B cell (primary cell): ENCODE measurements around the gene ACSM2A. TPM values are rescaled to one million over a fixed set of nuclear protein-coding genes. Genes with fewer than 3 reads are reported as not detected.
"Not testable (repeated sequence)": the region's sequence is repeated elsewhere in the genome, so short reads cannot be mapped to it uniquely, and the experiment has no call there.

Experiments
- ATAC-seq: fragments of 200-7000 bp; cut with Tn5 transposase; one replicate; pipeline ENCODE4 v1.10.0; 2021; ENCODE audit warnings: low read depth, mild to moderate bottlenecking, moderate number of reproducible peaks, moderate library complexity
- CTCF ChIA-PET: fragments of 350-600 bp; sonication (Branson Sonifier 250); formaldehyde crosslinking; loops from one replicate; lab custom pipeline; 2021; ENCODE audit warnings: antibody characterized with exemption, inconsistent platforms; lab: Charles Lee
- POLR2A ChIA-PET: fragments of 350-600 bp; sonication (Branson Sonifier 250); formaldehyde crosslinking; loops from one replicate; lab custom pipeline; 2021; ENCODE audit warnings: antibody characterized with exemption; lab: Charles Lee
- DNase-seq: peaks from one replicate; pipeline ENCODE4 v3.0.0; 2013
- H2AFZ ChIP-seq: 2 replicates; pipeline ENCODE4 v1.6.1; 2012; ENCODE audit warnings: mild to moderate bottlenecking, low read depth, low read length; ENCODE audit not compliant: insufficient read depth, poor library complexity, severe bottlenecking
- H3K27ac ChIP-seq, 2 donors: 1 replicate in 1 of 2; 2 replicates in 1 of 2; pipeline ENCODE4 v1.5.1; 2012 to 2013; ENCODE audit warnings: low read length in 2 of 2, mild to moderate bottlenecking in 2 of 2, moderate library complexity in 1 of 2
- H3K27me3 ChIP-seq, 4 experiments: fragments of 200-600 bp in 1 of 4; sonication (generic) in 1 of 4; replicated peaks in 1 of 4; 1 replicate in 2 of 4; 2 replicates in 2 of 4; pipeline versions ENCODE4 v1.6.1 to v1.7.0; 2013 to 2016; ENCODE audit warnings: low read length in 3 of 4, mild to moderate bottlenecking in 2 of 4, mixed read lengths in 1 of 4, moderate library complexity in 1 of 4; ENCODE audit not compliant: insufficient read depth in 4 of 4, control insufficient read depth in 3 of 4; ENCODE audit errors: control extremely low read depth in 1 of 4
- H3K36me3 ChIP-seq, 2 experiments: replicated peaks in 1 of 2; 1 replicate in 1 of 2; 2 replicates in 1 of 2; pipeline versions ENCODE4 v1.6.1 to v1.7.1; 2013; ENCODE audit warnings: low read length in 1 of 2; ENCODE audit not compliant: insufficient read depth in 2 of 2, control insufficient read depth in 1 of 2; ENCODE audit errors: control extremely low read depth in 1 of 2, extremely low read depth in 1 of 2
- H3K4me1 ChIP-seq, 2 donors: fragments of 200-600 bp in 1 of 2; sonication (generic) in 1 of 2; 1 replicate in 1 of 2; 2 replicates in 1 of 2; pipeline versions ENCODE4 v1.5.1 to v1.6.1; 2013 to 2017; ENCODE audit warnings: low read length in 2 of 2; ENCODE audit not compliant: control insufficient read depth in 2 of 2, insufficient read depth in 2 of 2
- H3K4me2 ChIP-seq: replicated peaks from 2 replicates; pipeline ENCODE3; 2012; ENCODE audit warnings: mild to moderate bottlenecking, low read depth, low read length; ENCODE audit not compliant: poor library complexity, severe bottlenecking
- H3K4me3 ChIP-seq, 5 experiments: fragments of 200-600 bp in 1 of 5; sonication (generic) in 1 of 5; 1 replicate in 3 of 5; 2 replicates in 2 of 5; pipeline versions ENCODE4 v1.5.1 to v1.7.0; 2011 to 2016; ENCODE audit warnings: low read length in 4 of 5, mild to moderate bottlenecking in 4 of 5, low read depth in 2 of 5, control low read depth in 1 of 5, moderate library complexity in 1 of 5; ENCODE audit not compliant: insufficient read depth in 1 of 5; ENCODE audit errors: control extremely low read depth in 1 of 5, extremely low read depth in 1 of 5
- H3K79me2 ChIP-seq: fragments of 200-600 bp; sonication (generic); one replicate; pipeline ENCODE4 v1.6.0; 2016; ENCODE audit warnings: low read length; ENCODE audit not compliant: control insufficient read depth, insufficient read depth
- H3K9ac ChIP-seq: fragments of 200-600 bp; sonication (generic); 2 replicates; pipeline ENCODE4 v1.6.1; 2017; ENCODE audit warnings: mild to moderate bottlenecking, low read length, moderate library complexity
- H3K9me3 ChIP-seq, 3 donors: one replicate each; pipeline versions ENCODE4 v1.6.1 to v1.7.1; 2013; ENCODE audit warnings: low read length in 2 of 3; ENCODE audit not compliant: control insufficient read depth in 2 of 3, insufficient read depth in 1 of 3; ENCODE audit errors: control extremely low read depth in 1 of 3
- H4K20me1 ChIP-seq: 2 replicates; pipeline ENCODE4 v1.6.0; 2012; ENCODE audit warnings: mild to moderate bottlenecking, low read length; ENCODE audit not compliant: insufficient read depth, control insufficient read depth, poor library complexity, severe bottlenecking
- H3K27ac Mint-ChIP-seq: one replicate; pipeline ENCODE4 v1.8.0; 2021; ENCODE audit warnings: mixed read lengths
- H3K27me3 Mint-ChIP-seq: one replicate; pipeline ENCODE4 v1.8.0; 2021; ENCODE audit warnings: mixed read lengths
- H3K4me1 Mint-ChIP-seq: one replicate; pipeline ENCODE4 v1.8.0; 2021; ENCODE audit warnings: mixed read lengths
- H3K4me3 Mint-ChIP-seq: one replicate; pipeline ENCODE4 v1.8.0; 2021; ENCODE audit warnings: mixed read lengths
- H3K9me3 Mint-ChIP-seq: one replicate; pipeline ENCODE4 v1.8.0; 2022; ENCODE audit warnings: mixed read lengths; ENCODE audit not compliant: insufficient read depth
- EZH2 ChIP-seq: IDR thresholded peaks from 2 replicates; pipeline ENCODE4 v1.6.1; 2012; ENCODE audit warnings: borderline replicate concordance, low read depth, mild to moderate bottlenecking, moderate library complexity, low read length; ENCODE audit not compliant: insufficient read depth, poor library complexity, severe bottlenecking
- WGBS: methylation state at CpG from one replicate; pipeline ENCODE4 v1.1.5; 2013; ENCODE audit warnings: missing lambda C conversion rate; ENCODE audit not compliant: insufficient coverage; 5-methylcytosine and 5-hydroxymethylcytosine counted together
- intact Hi-C: fragments of 100-400 bp; cut with micrococcal nuclease; formaldehyde crosslinking; loops from one replicate; pipeline ENCODE4 v1.10.0; 2022
- polyA plus RNA-seq: library from polyadenylated mRNA; depleted of rRNA; stranded (reverse); fragments of >200 nt; gene quantifications from 2 replicates; pipeline ENCODE4 v1.2.3, GENCODE V29; 2012
- total RNA-seq, 2 donors: library from RNA; stranded (reverse); fragments of 120-200 nt in 1 of 2; gene quantifications; 1 replicate in 1 of 2; 2 replicates in 1 of 2; pipeline versions ENCODE4 v1.2.3 to v1.2.4, GENCODE V29; 2013 to 2022
- TF ChIP-seq, protein P1 (sequence below): fragments of 200-600 bp; IDR thresholded peaks from one replicate; pipeline ENCODE4 v1.8.0; 2022; ENCODE audit warnings: antibody characterized with exemption, mild to moderate bottlenecking

The ACSM2A gene
- total and polyA plus RNA-seq, 2 donors (not counting 1 experiment from before 2014, with no cell fraction given), result not detected

DNA sequence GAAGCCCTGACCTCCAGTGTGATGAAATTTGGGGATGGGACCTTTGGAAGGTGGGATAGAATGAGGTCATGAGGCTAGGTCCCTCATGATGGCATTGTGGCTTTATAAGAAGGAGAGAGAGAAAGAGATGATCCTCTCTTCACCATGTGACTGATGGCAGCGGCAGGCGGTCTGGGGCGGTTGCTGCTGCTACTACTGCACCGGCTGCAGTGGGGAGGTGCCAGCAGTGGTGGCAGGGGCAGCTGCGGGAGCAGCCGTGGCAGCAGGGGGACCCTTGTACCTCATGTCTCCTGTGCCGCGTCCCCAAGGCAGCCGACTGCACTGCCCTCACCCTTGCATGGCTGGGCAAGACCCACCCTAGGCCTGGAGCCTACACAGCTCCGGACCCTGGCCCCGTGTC is 40.1 kb downstream of the ACSM2A start:
- H3K27ac ChIP-seq, H3K4me1 Mint-ChIP-seq, H3K4me1 ChIP-seq, DNase-seq, CTCF ChIA-PET, H4K20me1 ChIP-seq, H3K9ac ChIP-seq, H3K9me3 ChIP-seq, H2AFZ ChIP-seq, ATAC-seq, H3K4me2 ChIP-seq, H3K27ac Mint-ChIP-seq, H3K4me3 Mint-ChIP-seq, H3K9me3 Mint-ChIP-seq, H3K4me3 ChIP-seq, POLR2A ChIA-PET, intact Hi-C loops, H3K36me3 ChIP-seq, H3K27me3 ChIP-seq, H3K79me2 ChIP-seq, H3K27me3 Mint-ChIP-seq: not testable (repeated sequence)
- no CpG with 5 or more reads among the region's 11 CpGs for WGBS

DNA sequence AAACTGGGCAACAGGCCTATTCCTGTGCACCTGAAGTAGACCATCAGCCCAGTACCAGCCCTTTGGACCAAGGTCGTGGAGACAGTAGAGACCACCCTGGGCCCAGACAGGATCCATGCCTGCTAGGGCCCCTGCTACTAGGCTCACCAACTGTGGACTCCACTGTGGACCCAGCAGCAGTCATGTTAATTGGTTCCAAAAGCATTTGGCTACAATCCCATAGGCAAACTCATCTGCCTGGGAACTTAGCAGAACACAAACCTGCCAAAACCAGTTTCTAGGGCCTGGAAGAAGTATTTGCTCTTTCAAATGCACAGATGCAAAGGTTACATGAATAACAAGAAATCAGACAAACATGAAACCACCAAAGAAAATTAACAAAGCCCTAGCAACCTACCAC is 53.1 kb downstream of the ACSM2A start:
- intact Hi-C loops, result no loop called here
- WGBS, result 81% methylated on average over 1 of the region's 1 CpG
- H3K36me3 ChIP-seq, result no peaks in the 10 kb centered on the region
- H3K4me1 ChIP-seq, result no peaks in the 10 kb centered on the region
- H3K4me3 ChIP-seq, result no peak overlapping the region
- no peak overlapping the region for H3K4me3 Mint-ChIP-seq
- TF ChIP-seq, protein P1, sequence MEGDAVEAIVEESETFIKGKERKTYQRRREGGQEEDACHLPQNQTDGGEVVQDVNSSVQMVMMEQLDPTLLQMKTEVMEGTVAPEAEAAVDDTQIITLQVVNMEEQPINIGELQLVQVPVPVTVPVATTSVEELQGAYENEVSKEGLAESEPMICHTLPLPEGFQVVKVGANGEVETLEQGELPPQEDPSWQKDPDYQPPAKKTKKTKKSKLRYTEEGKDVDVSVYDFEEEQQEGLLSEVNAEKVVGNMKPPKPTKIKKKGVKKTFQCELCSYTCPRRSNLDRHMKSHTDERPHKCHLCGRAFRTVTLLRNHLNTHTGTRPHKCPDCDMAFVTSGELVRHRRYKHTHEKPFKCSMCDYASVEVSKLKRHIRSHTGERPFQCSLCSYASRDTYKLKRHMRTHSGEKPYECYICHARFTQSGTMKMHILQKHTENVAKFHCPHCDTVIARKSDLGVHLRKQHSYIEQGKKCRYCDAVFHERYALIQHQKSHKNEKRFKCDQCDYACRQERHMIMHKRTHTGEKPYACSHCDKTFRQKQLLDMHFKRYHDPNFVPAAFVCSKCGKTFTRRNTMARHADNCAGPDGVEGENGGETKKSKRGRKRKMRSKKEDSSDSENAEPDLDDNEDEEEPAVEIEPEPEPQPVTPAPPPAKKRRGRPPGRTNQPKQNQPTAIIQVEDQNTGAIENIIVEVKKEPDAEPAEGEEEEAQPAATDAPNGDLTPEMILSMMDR, result no peak
- TF ChIP-seq EZH2, result no peak
- no peak overlapping the region for H2AFZ ChIP-seq
- H3K27me3 Mint-ChIP-seq, result no peaks in the 10 kb centered on the region
- no peaks in the 10 kb centered on the region for H4K20me1 ChIP-seq
- no peak overlapping the region for H3K9ac ChIP-seq
- H3K4me1 Mint-ChIP-seq, result no peaks in the 10 kb centered on the region
- no peak overlapping the region for H3K4me2 ChIP-seq
- peaks cover 7% of the 10 kb centered on the region for H3K9me3 Mint-ChIP-seq
- no peak for ATAC-seq
- H3K27ac Mint-ChIP-seq, result no peak overlapping the region
- DNase-seq, result no peak
- ChIA-PET POLR2A (no interaction called here), CTCF (no interaction called here)
- no peaks in the 10 kb centered on the region for H3K27me3 ChIP-seq
- H3K79me2 ChIP-seq, result no peaks in the 10 kb centered on the region
- H3K27ac ChIP-seq, result no peak overlapping the region
- H3K9me3 ChIP-seq, result peaks cover 1 to 16% (median 12%) of the 10 kb centered on the region in 3 donors
